H1 (cell line): ENCODE results near the gene CD276. TPM values are rescaled to one million over a fixed set of nuclear protein-coding genes. Genes with fewer than 3 reads are reported as not detected.

ENCODE experiments used
- CTCF ChIA-PET: fragments of 300-600 bp; sonication (Branson Sonifier 250); formaldehyde crosslinking; loops from one replicate; lab custom pipeline; 2021; ENCODE audit not compliant: partially characterized antibody; lab: Charles Lee
- POLR2A ChIA-PET: fragments of 300-600 bp; sonication (Branson Sonifier 250); formaldehyde crosslinking; loops from one replicate; lab custom pipeline; 2021; ENCODE audit warnings: inconsistent platforms; ENCODE audit not compliant: partially characterized antibody; lab: Charles Lee
- DNase-seq, 2 experiments: peaks; one replicate each; pipeline versions ENCODE4 v3.0.0 to v3.0.0-alpha.2; 2010 to 2022; ENCODE audit warnings: low spot score in 2 of 2, low read depth in 1 of 2, mixed read lengths in 1 of 2
- FAIRE-seq: peaks from 2 replicates; lab custom pipeline; 2011; peaks lifted over from hg19 to GRCh38; lab: Jason Lieb, UNC
- H2AFZ ChIP-seq: 2 replicates; pipeline ENCODE4 v1.8.1; 2012; ENCODE audit warnings: low read length, inconsistent platforms
- H2AK5ac ChIP-seq: 2 replicates; pipeline ENCODE4 v1.6.1; 2013; ENCODE audit warnings: low read depth, low read length
- H2BK120ac ChIP-seq: replicated peaks from 2 replicates; pipeline ENCODE3; 2013; ENCODE audit warnings: low read depth, low read length, inconsistent platforms
- H2BK12ac ChIP-seq: 2 replicates; pipeline ENCODE4 v1.6.1; 2013; ENCODE audit warnings: low read depth, low read length
- H2BK15ac ChIP-seq: 2 replicates; pipeline ENCODE4 v1.6.1; 2013; ENCODE audit warnings: low read length
- H2BK20ac ChIP-seq: 2 replicates; pipeline ENCODE4 v1.6.1; 2013; ENCODE audit warnings: low read length
- H2BK5ac ChIP-seq: 2 replicates; pipeline ENCODE4 v1.6.1; 2013; ENCODE audit warnings: low read depth, low read length
- H3K14ac ChIP-seq: 2 replicates; pipeline ENCODE4 v1.6.1; 2013; ENCODE audit warnings: inconsistent platforms; ENCODE audit not compliant: insufficient read length
- H3K18ac ChIP-seq: 2 replicates; pipeline ENCODE4 v1.6.1; 2013; ENCODE audit warnings: low read length; ENCODE audit errors: extremely low read depth
- H3K23ac ChIP-seq: 2 replicates; pipeline ENCODE4 v1.6.1; 2013; ENCODE audit warnings: inconsistent platforms; ENCODE audit not compliant: insufficient read length
- H3K23me2 ChIP-seq: 2 replicates; pipeline ENCODE4 v1.6.1; 2013; ENCODE audit warnings: low read depth, low read length
- H3K27ac ChIP-seq: 2 replicates; pipeline ENCODE4 v1.6.1; 2011; ENCODE audit warnings: low read depth, low read length, inconsistent platforms
- H3K27me3 ChIP-seq, 4 experiments: replicated peaks in 1 of 4; 1 replicate in 1 of 4; 2 replicates in 3 of 4; pipeline versions ENCODE4 v1.6.1 to v1.8.1; 2011 to 2013; ENCODE audit warnings: low read length in 3 of 4, mild to moderate bottlenecking in 3 of 4, inconsistent platforms in 2 of 4, mixed read lengths in 2 of 4, moderate library complexity in 1 of 4; ENCODE audit not compliant: control insufficient read depth in 3 of 4, insufficient read depth in 3 of 4; ENCODE audit errors: extremely low read depth in 1 of 4
- H3K36me3 ChIP-seq, 4 experiments: 2 replicates each; pipeline versions ENCODE4 v1.6.1 to v1.8.1; 2011 to 2013; ENCODE audit warnings: mild to moderate bottlenecking in 4 of 4, low read length in 3 of 4, moderate library complexity in 2 of 4, control low read depth in 1 of 4, inconsistent platforms in 1 of 4; ENCODE audit not compliant: insufficient read depth in 4 of 4, control insufficient read depth in 2 of 4
- H3K4ac ChIP-seq: replicated peaks from 2 replicates; pipeline ENCODE3; 2013; ENCODE audit warnings: low read length, low read depth, mixed read lengths, inconsistent platforms; ENCODE audit not compliant: insufficient read length
- H3K4me1 ChIP-seq, 4 experiments: replicated peaks in 1 of 4; 1 replicate in 1 of 4; 2 replicates in 3 of 4; pipeline versions ENCODE4 v1.6.1 to v1.8.1; 2011 to 2013; ENCODE audit warnings: low read length in 3 of 4, inconsistent platforms in 2 of 4, mixed read lengths in 1 of 4; ENCODE audit not compliant: insufficient read depth in 4 of 4, control insufficient read depth in 3 of 4
- H3K4me2 ChIP-seq, 2 experiments: 2 replicates each; pipeline versions ENCODE4 v1.6.1 to v1.8.1; 2011 to 2013; ENCODE audit warnings: low read depth in 2 of 2, low read length in 2 of 2, control low read depth in 1 of 2, inconsistent platforms in 1 of 2, mild to moderate bottlenecking in 1 of 2; ENCODE audit not compliant: insufficient read depth in 1 of 2
- H3K4me3 ChIP-seq, 4 experiments: fragments of 200-600, 300-600 bp in 1 of 4; sonication (generic), shearing (Covaris generic), sonication (Bioruptor Twin) in 1 of 4; 2 replicates each; pipeline versions ENCODE4 v1.5.1 to v1.8.1; 2011 to 2016; ENCODE audit warnings: low read length in 4 of 4, low read depth in 3 of 4, control low read depth in 2 of 4, inconsistent platforms in 2 of 4, mild to moderate bottlenecking in 2 of 4, mixed read lengths in 1 of 4, moderate library complexity in 1 of 4; ENCODE audit not compliant: insufficient read depth in 2 of 4; ENCODE audit errors: extremely low read depth in 1 of 4
- H3K56ac ChIP-seq: replicated peaks from 2 replicates; pipeline ENCODE3; 2013; ENCODE audit warnings: low read depth, mild to moderate bottlenecking, mixed read lengths, low read length, inconsistent platforms; ENCODE audit not compliant: insufficient read length
- H3K79me1 ChIP-seq: 2 replicates; pipeline ENCODE4 v1.6.1; 2013; ENCODE audit warnings: low read depth, low read length, control low read depth
- H3K79me2 ChIP-seq, 2 experiments: 2 replicates each; pipeline versions ENCODE4 v1.6.1 to v1.8.1; 2012 to 2013; ENCODE audit warnings: low read length in 2 of 2, mild to moderate bottlenecking in 2 of 2, inconsistent platforms in 1 of 2; ENCODE audit not compliant: insufficient read depth in 2 of 2, control insufficient read depth in 1 of 2
- H3K9ac ChIP-seq, 4 experiments: replicated peaks in 1 of 4; 1 replicate in 1 of 4; 2 replicates in 3 of 4; pipeline versions ENCODE4 v1.6.1 to v1.8.1; 2011 to 2013; ENCODE audit warnings: low read depth in 3 of 4, low read length in 3 of 4, control low read depth in 2 of 4, mild to moderate bottlenecking in 2 of 4, moderate library complexity in 2 of 4, inconsistent platforms in 1 of 4; ENCODE audit errors: extremely low read depth in 1 of 4
- H3K9me3 ChIP-seq, 2 experiments: 2 replicates each; pipeline versions ENCODE4 v1.6.1 to v1.8.1; 2012 to 2013; ENCODE audit warnings: mild to moderate bottlenecking in 2 of 2, moderate library complexity in 2 of 2, control low read depth in 1 of 2, inconsistent platforms in 1 of 2, low read depth in 1 of 2, low read length in 1 of 2, mixed read lengths in 1 of 2; ENCODE audit not compliant: insufficient read depth in 2 of 2
- H4K20me1 ChIP-seq, 2 experiments: replicated peaks in 1 of 2; 2 replicates each; pipeline versions ENCODE3 to v1.8.1; 2011 to 2013; ENCODE audit warnings: inconsistent platforms in 2 of 2, low read length in 2 of 2, mild to moderate bottlenecking in 1 of 2; ENCODE audit not compliant: insufficient read depth in 2 of 2, control insufficient read depth in 1 of 2
- H4K5ac ChIP-seq: 2 replicates; pipeline ENCODE4 v1.6.1; 2013; ENCODE audit warnings: low read length, low read depth, mixed read lengths, inconsistent platforms; ENCODE audit not compliant: insufficient read length
- H4K8ac ChIP-seq: 2 replicates; pipeline ENCODE4 v1.8.0; 2013; ENCODE audit warnings: mild to moderate bottlenecking, moderate library complexity, low read length, inconsistent platforms; ENCODE audit not compliant: insufficient read depth; ENCODE audit errors: extremely low read depth
- H4K91ac ChIP-seq: replicated peaks from 2 replicates; pipeline ENCODE3; 2013; ENCODE audit warnings: low read length, mixed read lengths, inconsistent platforms; ENCODE audit not compliant: insufficient read length
- JUN ChIP-seq: IDR thresholded peaks from 2 replicates; pipeline ENCODE4 v1.6.1; 2011; ENCODE audit warnings: low read depth, mild to moderate bottlenecking, improper control_type of control experiment, low read length
- POLR2A ChIP-seq, 2 experiments: IDR thresholded peaks; 1 replicate in 1 of 2; 2 replicates in 1 of 2; pipeline ENCODE4 v1.6.1; 2011; ENCODE audit warnings: low read depth in 2 of 2, low read length in 2 of 2, mild to moderate bottlenecking in 2 of 2; ENCODE audit errors: control extremely low read depth in 1 of 2
- POLR2AphosphoS5 ChIP-seq: IDR thresholded peaks from 2 replicates; pipeline ENCODE4 v1.6.1; 2011; ENCODE audit warnings: low read depth, low read length
- POU5F1 ChIP-seq: IDR thresholded peaks from 2 replicates; pipeline ENCODE4 v1.6.1; 2011; ENCODE audit warnings: low read depth, mild to moderate bottlenecking, low read length, moderate library complexity
- SIN3A ChIP-seq, 2 experiments: IDR thresholded peaks in 1 of 2; conservative IDR thresholded peaks in 1 of 2; 2 replicates each; pipeline ENCODE4 v1.6.1; 2011 to 2012; ENCODE audit warnings: low read length in 2 of 2, improper control_type of control experiment in 1 of 2, low read depth in 1 of 2, mild to moderate bottlenecking in 1 of 2
- SP1 ChIP-seq: IDR thresholded peaks from 2 replicates; pipeline ENCODE4 v1.6.1; 2011; ENCODE audit warnings: low read depth, low read length
- SP4 ChIP-seq: IDR thresholded peaks from 2 replicates; pipeline ENCODE4 v1.6.1; 2012; ENCODE audit warnings: low read length, inconsistent platforms
- SUZ12 ChIP-seq: fragments of 200-600 bp; sonication (generic); IDR thresholded peaks from 2 replicates; pipeline ENCODE4 v1.6.1; 2012; ENCODE audit warnings: mild to moderate bottlenecking, inconsistent platforms, low read length, moderate library complexity, mixed read lengths
- TBP ChIP-seq: IDR thresholded peaks from 2 replicates; pipeline ENCODE4 v1.6.1; 2011; ENCODE audit warnings: low read depth, low read length, improper control_type of control experiment
- TCF12 ChIP-seq: IDR thresholded peaks from 2 replicates; pipeline ENCODE4 v1.6.1; 2011; ENCODE audit warnings: low read depth, mild to moderate bottlenecking, low read length
- TEAD4 ChIP-seq: IDR thresholded peaks from 2 replicates; pipeline ENCODE4 v1.6.1; 2012; ENCODE audit warnings: low read depth, low read length, inconsistent platforms, mixed read lengths
- WGBS, 2 experiments: shearing (Covaris generic) in 1 of 2; methylation state at CpG; one replicate each; pipeline versions ENCODE4 v1.1.6 to v1.1.7; 2013 to 2015; ENCODE audit warnings: low lambda C conversion rate in 2 of 2, mixed read lengths in 2 of 2, inconsistent platforms in 1 of 2, low coverage in 1 of 2, missing lambda C conversion rate in 1 of 2; ENCODE audit not compliant: insufficient replicate concordance in 2 of 2, insufficient coverage in 1 of 2, insufficient read length in 1 of 2; ENCODE audit errors: extremely low coverage in 1 of 2, missing lambda C conversion rate in 1 of 2; 5-methylcytosine and 5-hydroxymethylcytosine counted together
- polyA plus RNA-seq, 7 experiments: library from polyadenylated mRNA; depleted of rRNA in 3 of 7; stranded (reverse) in 5 of 7; unstranded in 2 of 7; fragments of >200 nt in 5 of 7; fragments of 200-250 nt in 2 of 7; gene quantifications; 1 replicate in 5 of 7; 2 replicates in 1 of 7; 4 replicates in 1 of 7; pipeline versions ENCODE4 v1.2.1 to v1.2.3, GENCODE V29; 2011 to 2013; ENCODE audit warnings: missing spikeins in 2 of 7, mixed read lengths in 2 of 7
- total RNA-seq: library from RNA; stranded (reverse); fragmentation: NEBNext Ultra II Directional; extraction: Animal tissue kit (Norgen Biotek cat#: 25700); gene quantifications from 2 replicates; pipeline ENCODE4 v1.2.1, GENCODE V29; 2021

Gene CD276
- total and polyA plus RNA-seq, 2 of the 8 experiments (the other 6 are each of a cell fraction or from before 2014, with no cell fraction given) = 156 to 158 TPM

DNA sequence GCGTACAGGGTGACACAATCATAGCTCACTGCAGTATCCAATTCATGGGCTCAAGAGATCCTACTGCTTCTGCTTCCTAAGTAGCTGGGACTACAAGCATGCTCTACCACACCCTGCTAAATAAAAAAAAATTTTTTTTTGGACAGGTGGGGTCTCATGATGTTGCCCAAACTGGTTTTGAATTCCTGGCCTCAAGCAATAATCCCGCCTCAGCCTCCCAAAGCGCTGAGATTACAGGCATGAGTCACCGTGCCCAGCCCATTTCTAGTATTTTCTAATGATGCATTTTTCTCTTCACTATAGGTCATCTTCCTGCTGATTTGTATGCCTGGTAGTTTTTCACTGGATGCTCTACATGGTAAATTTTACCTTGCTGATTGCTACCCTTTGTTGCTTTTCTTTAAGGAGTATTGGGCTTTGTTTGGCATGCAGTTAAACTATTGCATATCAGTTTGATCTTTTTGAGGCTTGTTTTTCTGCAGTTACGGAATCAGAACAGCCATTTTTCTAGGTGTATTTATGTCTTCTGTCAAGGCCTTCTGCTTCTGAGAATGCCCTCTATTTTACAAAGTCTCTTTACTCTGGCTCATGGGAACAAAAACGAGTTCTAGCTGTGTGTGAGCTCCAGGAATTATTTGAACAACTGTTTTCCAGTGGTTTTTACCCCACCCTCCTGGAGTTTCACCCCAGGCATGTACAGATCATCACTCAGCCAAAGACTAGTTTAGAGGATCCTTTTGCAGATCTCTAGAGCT, 36.7 kb upstream of the CD276 start:
- Histone ChIP-seq H4K5ac (no peak overlapping the region), H2BK20ac (no peak overlapping the region), H2BK15ac (no peak overlapping the region), H3K4me3 (no peak overlapping the region), H2BK12ac (no peak overlapping the region), H3K4ac (no peak overlapping the region), H2BK120ac (no peak overlapping the region), H3K56ac (no peak overlapping the region), H2AFZ (no peak overlapping the region), H3K36me3 (no peaks in the 10 kb centered on the region), H3K9me3 (no peaks in the 10 kb centered on the region), H2BK5ac (no peak overlapping the region), H3K27me3 (no peaks in the 10 kb centered on the region), H3K14ac (no peak overlapping the region), H3K23ac (no peak overlapping the region), H2AK5ac (no peak overlapping the region), H3K4me2 (no peak overlapping the region), H4K20me1 (no peaks in the 10 kb centered on the region), H4K8ac (no peak overlapping the region), H3K18ac (no peak overlapping the region), H3K27ac (no peak overlapping the region), H3K4me1 (no peaks in the 10 kb centered on the region), H3K9ac (no peak overlapping the region), H3K79me1 (no peaks in the 10 kb centered on the region), H3K79me2 (no peaks in the 10 kb centered on the region), H3K23me2 (no peaks in the 10 kb centered on the region), H4K91ac (no peak overlapping the region)
- no peak for DNase-seq
- no peak for FAIRE-seq
- 89% methylated on average over 6 of the region's 6 CpGs; no CpG with 5 or more reads in 1 of the 2 experiments for WGBS, 2 experiments
- ChIA-PET CTCF (interaction anchor here (1.2 to 19.3 kb wide), 3 partner anchors 12 to 52 kb away, joined by 3 to 448 read pairs (median 46); no protein-coding TSS in a partner anchor), POLR2A (no interaction called here)
- TF ChIP-seq TBP (no peak), SP1 (no peak), POLR2AphosphoS5 (no peak), POLR2A (IDR thresholded peaks at IDR 0.05; ENCODE audit: control extremely low read depth in 1 of 2, low read depth in 2 of 2, low read length in 2 of 2) (no peak), SP4 (no peak), JUN (no peak), TCF12 (no peak), TEAD4 (no peak), SUZ12 (no peak), SIN3A (conservative IDR thresholded peaks at IDR 0.05 in 1 of 2, IDR thresholded peaks at IDR 0.05 in 1 of 2; ENCODE audit: low read depth in 1 of 2, low read length in 2 of 2) (no peak), POU5F1 (no peak)
